CD4-positive, CD25-positive, alpha-beta regulatory T cell (primary cell): ENCODE results near the gene SCAP. TPM values are rescaled to one million over a fixed set of nuclear protein-coding genes. Genes with fewer than 3 reads are reported as not detected.

Source experiments
- ATAC-seq, 2 donors: fragments of 150-1000 bp; cut with Tn5 transposase; one replicate each; pipeline ENCODE4 v1.10.0; 2021; ENCODE audit warnings: low read depth in 2 of 2, moderate number of reproducible peaks in 2 of 2, moderate library complexity in 1 of 2
- DNase-seq, 3 donors: peaks; one replicate each; pipeline versions ENCODE4 v3.0.0 to v3.0.0-alpha.2; 2012 to 2022; ENCODE audit warnings: mixed read lengths in 1 of 3
- H3K27ac ChIP-seq: one replicate; pipeline ENCODE4 v1.7.0; 2013; ENCODE audit warnings: mild to moderate bottlenecking, low read length; ENCODE audit not compliant: insufficient read depth, poor library complexity, severe bottlenecking
- H3K27me3 ChIP-seq: one replicate; pipeline ENCODE4 v1.7.0; 2013; ENCODE audit warnings: low read length; ENCODE audit not compliant: control insufficient read depth, insufficient read depth
- H3K36me3 ChIP-seq: one replicate; pipeline ENCODE4 v1.7.0; 2013; ENCODE audit warnings: mild to moderate bottlenecking, low read length, moderate library complexity; ENCODE audit not compliant: control insufficient read depth, insufficient read depth
- H3K4me1 ChIP-seq: 2 replicates; pipeline ENCODE4 v1.7.0; 2013; ENCODE audit warnings: mild to moderate bottlenecking, low read length; ENCODE audit not compliant: insufficient read depth, control insufficient read depth, poor library complexity, severe bottlenecking
- H3K4me3 ChIP-seq: one replicate; pipeline ENCODE4 v1.7.0; 2013; ENCODE audit warnings: low read depth, mild to moderate bottlenecking, low read length, moderate library complexity
- H3K9me3 ChIP-seq, 2 experiments: 1 replicate in 1 of 2; 2 replicates in 1 of 2; pipeline ENCODE4 v1.7.0; 2013; ENCODE audit warnings: low read length in 2 of 2, mild to moderate bottlenecking in 1 of 2, moderate library complexity in 1 of 2; ENCODE audit not compliant: control insufficient read depth in 2 of 2
- H3K27ac Mint-ChIP-seq, 3 donors: one replicate each; pipeline ENCODE4 v1.8.0; 2020 to 2022; ENCODE audit warnings: mild to moderate bottlenecking in 3 of 3, mixed read lengths in 3 of 3, moderate library complexity in 2 of 3
- H3K27me3 Mint-ChIP-seq: one replicate; pipeline ENCODE4 v1.8.0; 2022; ENCODE audit warnings: mild to moderate bottlenecking, mixed read lengths
- H3K36me3 Mint-ChIP-seq: one replicate; pipeline ENCODE4 v1.8.0; 2020; ENCODE audit warnings: mixed read lengths
- H3K4me1 Mint-ChIP-seq, 4 donors: one replicate each; pipeline ENCODE4 v1.8.0; 2020 to 2022; ENCODE audit warnings: mixed read lengths in 4 of 4, mild to moderate bottlenecking in 1 of 4
- H3K4me3 Mint-ChIP-seq, 4 donors: one replicate each; pipeline ENCODE4 v1.8.0; 2020 to 2022; ENCODE audit warnings: mild to moderate bottlenecking in 4 of 4, mixed read lengths in 4 of 4, moderate library complexity in 3 of 4
- H3K9me3 Mint-ChIP-seq, 7 donors: one replicate each; pipeline ENCODE4 v1.8.0; 2020 to 2022; ENCODE audit warnings: mixed read lengths in 7 of 7, mild to moderate bottlenecking in 3 of 7, moderate library complexity in 2 of 7
- polyA plus RNA-seq, 4 donors: library from polyadenylated mRNA; unstranded; fragments of 300-500 nt; fragmentation: Illumina TruSeq; gene quantifications; one replicate each; pipeline ENCODE4 v1.2.3, GENCODE V29; 2021
- total RNA-seq: library from RNA; stranded (reverse); gene quantifications from one replicate; pipeline ENCODE4 v1.2.3, GENCODE V29; 2022

Gene SCAP
- total and polyA plus RNA-seq, 5 donors from 2014 or later, result 43.2 to 92.4 (median 47.1) TPM

GRCh38 chr3:47422743-47423142 lies 53.0 kb downstream of the SCAP start:
- no peak overlapping the region for H3K4me3 ChIP-seq
- no peaks in the 10 kb centered on the region for H3K9me3 ChIP-seq
- Mint-ChIP-seq H3K9me3 (peaks cover 0 to 2% (median 0%) of the 10 kb centered on the region in 7 donors), H3K36me3 (peaks cover 15% of the 10 kb centered on the region), H3K27me3 (no peaks in the 10 kb centered on the region), H3K27ac (peak overlapping the region; percentile 29 to 66 (median 31)), H3K4me3 (no peak overlapping the region), H3K4me1 (peaks cover 4 to 17% (median 9%) of the 10 kb centered on the region in 4 donors)
- peaks cover 43% of the 10 kb centered on the region for H3K36me3 ChIP-seq
- no peaks in the 10 kb centered on the region for H3K27me3 ChIP-seq
- no peak overlapping the region for H3K27ac ChIP-seq
- peaks cover 12% of the 10 kb centered on the region for H3K4me1 ChIP-seq
- no peak for ATAC-seq
- no peak for DNase-seq

- DNase-seq (peak in 1 of 3 donors; percentile 17), ATAC-seq (no peak)
- H3K4me1 ChIP-seq, result peaks cover 12% of the 10 kb centered on the region
- Mint-ChIP-seq H3K27me3 (no peaks in the 10 kb centered on the region), H3K36me3 (peaks cover 15% of the 10 kb centered on the region), H3K4me1 (peaks cover 4 to 17% (median 9%) of the 10 kb centered on the region in 4 donors), H3K27ac (peak overlapping the region; percentile 98 to 100 (median 99)), H3K9me3 (peaks cover 0 to 2% (median 0%) of the 10 kb centered on the region in 7 donors), H3K4me3 (peak overlapping the region in 1 of 4 donors; percentile 78)
- peaks cover 36% of the 10 kb centered on the region for H3K36me3 ChIP-seq
- no peaks in the 10 kb centered on the region for H3K9me3 ChIP-seq
- no peaks in the 10 kb centered on the region for H3K27me3 ChIP-seq
- no peak overlapping the region for H3K4me3 ChIP-seq
- H3K27ac ChIP-seq, result peak overlapping the region; percentile 80
These were observed 53.7 kb downstream of the SCAP start for GRCh38 chr3:47421741-47422649.

GRCh38 chr3:47420511-47421484 lies 54.9 kb downstream of the SCAP start:
- peak overlapping the region in 3 of 4 donors; percentile 75 to 85 (median 78) for H3K4me3 Mint-ChIP-seq
- no peaks in the 10 kb centered on the region for H3K27me3 Mint-ChIP-seq
- peaks cover 12% of the 10 kb centered on the region for H3K4me1 ChIP-seq
- peak overlapping the region; percentile 9 for H3K4me3 ChIP-seq
- H3K27ac ChIP-seq, result peak overlapping the region; percentile 80
- peak overlapping the region; percentile 98 to 100 (median 99) for H3K27ac Mint-ChIP-seq
- H3K27me3 ChIP-seq, result no peaks in the 10 kb centered on the region
- peaks cover 37% of the 10 kb centered on the region for H3K36me3 ChIP-seq
- peak; percentile 93 to 95 for ATAC-seq
- no peaks in the 10 kb centered on the region for H3K9me3 ChIP-seq
- peaks cover 15% of the 10 kb centered on the region for H3K36me3 Mint-ChIP-seq
- peak; percentile 78 to 93 (median 86) for DNase-seq
- H3K4me1 Mint-ChIP-seq, result peaks cover 4 to 17% (median 9%) of the 10 kb centered on the region in 4 donors
- H3K9me3 Mint-ChIP-seq, result peaks cover 0 to 2% (median 0%) of the 10 kb centered on the region in 7 donors

- no peak overlapping the region for H3K27ac ChIP-seq
- Mint-ChIP-seq H3K36me3 (peaks cover 12% of the 10 kb centered on the region), H3K4me3 (no peak overlapping the region), H3K27me3 (no peaks in the 10 kb centered on the region), H3K9me3 (peaks cover 0 to 2% (median 0%) of the 10 kb centered on the region in 7 donors), H3K4me1 (peaks cover 4 to 17% (median 9%) of the 10 kb centered on the region in 4 donors), H3K27ac (no peak overlapping the region)
- H3K9me3 ChIP-seq, result no peaks in the 10 kb centered on the region
- H3K27me3 ChIP-seq, result no peaks in the 10 kb centered on the region
- peaks cover 37% of the 10 kb centered on the region for H3K36me3 ChIP-seq
- peaks cover 12% of the 10 kb centered on the region for H3K4me1 ChIP-seq
- ATAC-seq (no peak), DNase-seq (no peak)
- H3K4me3 ChIP-seq, result no peak overlapping the region
These were observed 55.7 kb downstream of the SCAP start for GRCh38 chr3:47420044-47420430.

- peak overlapping the region in 2 of 3 donors; percentile 78 to 90 for H3K27ac Mint-ChIP-seq
- no peak overlapping the region for H3K4me3 Mint-ChIP-seq
- Histone ChIP-seq H3K27me3 (no peaks in the 10 kb centered on the region), H3K27ac (no peak overlapping the region), H3K4me3 (no peak overlapping the region), H3K36me3 (peaks cover 37% of the 10 kb centered on the region), H3K4me1 (peaks cover 12% of the 10 kb centered on the region), H3K9me3 (no peaks in the 10 kb centered on the region)
- peaks cover 4 to 17% (median 9%) of the 10 kb centered on the region in 4 donors for H3K4me1 Mint-ChIP-seq
- no peak for ATAC-seq
- peaks cover 10% of the 10 kb centered on the region for H3K36me3 Mint-ChIP-seq
- no peak for DNase-seq
- H3K9me3 Mint-ChIP-seq, result peaks cover 0 to 2% (median 0%) of the 10 kb centered on the region in 7 donors
- H3K27me3 Mint-ChIP-seq, result no peaks in the 10 kb centered on the region
These were observed 56.4 kb downstream of the SCAP start for GRCh38 chr3:47419083-47420043.

GRCh38 chr3:47418167-47419082 lies 57.3 kb downstream of the SCAP start:
- no peak overlapping the region for H3K4me3 ChIP-seq
- DNase-seq (no peak), ATAC-seq (no peak)
- Mint-ChIP-seq H3K4me1 (peaks cover 4 to 17% (median 9%) of the 10 kb centered on the region in 4 donors), H3K27me3 (no peaks in the 10 kb centered on the region), H3K4me3 (no peak overlapping the region), H3K36me3 (peaks cover 10% of the 10 kb centered on the region), H3K9me3 (peaks cover 0 to 2% (median 0%) of the 10 kb centered on the region in 7 donors), H3K27ac (peak overlapping the region in 1 of 3 donors; percentile 90)
- H3K27me3 ChIP-seq, result no peaks in the 10 kb centered on the region
- H3K9me3 ChIP-seq, result no peaks in the 10 kb centered on the region
- H3K27ac ChIP-seq, result no peak overlapping the region
- H3K4me1 ChIP-seq, result peaks cover 12% of the 10 kb centered on the region
- peaks cover 42% of the 10 kb centered on the region for H3K36me3 ChIP-seq
